Measurements from ENCODE around the gene SLC24A3.

SLC24A3 gene

GRCh38 chr20:19419396-19419795 is 207.0 kb downstream of the SLC24A3 start:
- Histone ChIP-seq H3K4me2 (ENCODE audit: low read length) (no peak overlapping the region), H3K36me3 (ENCODE audit: insufficient read depth, low read length) (no peaks in the 10 kb centered on the region), H3K4me1 (ENCODE audit: control insufficient read depth, insufficient read depth, low read length) (no peaks in the 10 kb centered on the region), H3K9me3 (replicated peaks; ENCODE audit: low read length) (no peaks in the 10 kb centered on the region), H3K9ac (ENCODE audit: low read depth, low read length) (no peak overlapping the region), H3K27me3 (ENCODE audit: control insufficient read depth, insufficient read depth, low read length) (no peaks in the 10 kb centered on the region), H3K4me3 (ENCODE audit: low read length) (no peak overlapping the region)

GRCh38 chr20:19423097-19423899 is 210.9 kb downstream of the SLC24A3 start:
- Histone ChIP-seq H3K4me1 (ENCODE audit: control insufficient read depth, insufficient read depth, low read length) (no peaks in the 10 kb centered on the region), H3K9me3 (replicated peaks; ENCODE audit: low read length) (no peaks in the 10 kb centered on the region), H3K9ac (ENCODE audit: low read depth, low read length) (no peak overlapping the region), H3K4me3 (ENCODE audit: low read length) (no peak overlapping the region), H3K27me3 (ENCODE audit: control insufficient read depth, insufficient read depth, low read length) (no peaks in the 10 kb centered on the region), H3K4me2 (ENCODE audit: low read length) (no peak overlapping the region), H3K36me3 (ENCODE audit: insufficient read depth, low read length) (no peaks in the 10 kb centered on the region)

GRCh38 chr20:19423900-19424620 is 211.6 kb downstream of the SLC24A3 start:
- H3K36me3 ChIP-seq (ENCODE audit: insufficient read depth, low read length) = no peaks in the 10 kb centered on the region
- H3K4me3 ChIP-seq (ENCODE audit: low read length) = no peak overlapping the region
- no peaks in the 10 kb centered on the region for H3K27me3 ChIP-seq (ENCODE audit: control insufficient read depth, insufficient read depth, low read length)
- H3K9me3 ChIP-seq (replicated peaks; ENCODE audit: low read length) = no peaks in the 10 kb centered on the region
- H3K4me1 ChIP-seq (ENCODE audit: control insufficient read depth, insufficient read depth, low read length) = no peaks in the 10 kb centered on the region
- no peak overlapping the region for H3K9ac ChIP-seq (ENCODE audit: low read depth, low read length)
- no peak overlapping the region for H3K4me2 ChIP-seq (ENCODE audit: low read length)

GRCh38 chr20:19426356-19426755 is 213.9 kb downstream of the SLC24A3 start:
- no peak overlapping the region for H3K4me3 ChIP-seq (ENCODE audit: low read length)
- H3K4me2 ChIP-seq (ENCODE audit: low read length) = no peak overlapping the region
- no peaks in the 10 kb centered on the region for H3K36me3 ChIP-seq (ENCODE audit: insufficient read depth, low read length)
- H3K9ac ChIP-seq (ENCODE audit: low read depth, low read length) = no peak overlapping the region
- H3K4me1 ChIP-seq (ENCODE audit: control insufficient read depth, insufficient read depth, low read length) = no peaks in the 10 kb centered on the region
- no peaks in the 10 kb centered on the region for H3K27me3 ChIP-seq (ENCODE audit: control insufficient read depth, insufficient read depth, low read length)
- H3K9me3 ChIP-seq (replicated peaks; ENCODE audit: low read length) = no peaks in the 10 kb centered on the region

GRCh38 chr20:19427480-19427879 is 215.0 kb downstream of the SLC24A3 start:
- Histone ChIP-seq H3K4me3 (ENCODE audit: low read length) (no peak overlapping the region), H3K9ac (ENCODE audit: low read depth, low read length) (no peak overlapping the region), H3K9me3 (replicated peaks; ENCODE audit: low read length) (no peaks in the 10 kb centered on the region), H3K4me1 (ENCODE audit: control insufficient read depth, insufficient read depth, low read length) (no peaks in the 10 kb centered on the region), H3K4me2 (ENCODE audit: low read length) (no peak overlapping the region), H3K36me3 (ENCODE audit: insufficient read depth, low read length) (no peaks in the 10 kb centered on the region), H3K27me3 (ENCODE audit: control insufficient read depth, insufficient read depth, low read length) (no peaks in the 10 kb centered on the region)

GRCh38 chr20:19427913-19428312 is 215.5 kb downstream of the SLC24A3 start:
- H3K27me3 ChIP-seq (ENCODE audit: control insufficient read depth, insufficient read depth, low read length) = no peaks in the 10 kb centered on the region
- no peaks in the 10 kb centered on the region for H3K4me1 ChIP-seq (ENCODE audit: control insufficient read depth, insufficient read depth, low read length)
- no peaks in the 10 kb centered on the region for H3K9me3 ChIP-seq (replicated peaks; ENCODE audit: low read length)
- H3K9ac ChIP-seq (ENCODE audit: low read depth, low read length) = no peak overlapping the region
- no peak overlapping the region for H3K4me3 ChIP-seq (ENCODE audit: low read length)
- no peak overlapping the region for H3K4me2 ChIP-seq (ENCODE audit: low read length)
- no peaks in the 10 kb centered on the region for H3K36me3 ChIP-seq (ENCODE audit: insufficient read depth, low read length)

GRCh38 chr20:19428324-19428723 is 215.9 kb downstream of the SLC24A3 start:
- H3K4me1 ChIP-seq (ENCODE audit: control insufficient read depth, insufficient read depth, low read length) = no peaks in the 10 kb centered on the region
- H3K9me3 ChIP-seq (replicated peaks; ENCODE audit: low read length) = no peaks in the 10 kb centered on the region
- no peaks in the 10 kb centered on the region for H3K36me3 ChIP-seq (ENCODE audit: insufficient read depth, low read length)
- H3K27me3 ChIP-seq (ENCODE audit: control insufficient read depth, insufficient read depth, low read length) = no peaks in the 10 kb centered on the region
- H3K4me3 ChIP-seq (ENCODE audit: low read length) = no peak overlapping the region
- H3K9ac ChIP-seq (ENCODE audit: low read depth, low read length) = no peak overlapping the region
- no peak overlapping the region for H3K4me2 ChIP-seq (ENCODE audit: low read length)

GRCh38 chr20:19429538-19429937 is 217.1 kb downstream of the SLC24A3 start:
- Histone ChIP-seq H3K36me3 (ENCODE audit: insufficient read depth, low read length) (no peaks in the 10 kb centered on the region), H3K9ac (ENCODE audit: low read depth, low read length) (no peak overlapping the region), H3K4me3 (ENCODE audit: low read length) (no peak overlapping the region), H3K4me2 (ENCODE audit: low read length) (no peak overlapping the region), H3K27me3 (ENCODE audit: control insufficient read depth, insufficient read depth, low read length) (no peaks in the 10 kb centered on the region), H3K4me1 (ENCODE audit: control insufficient read depth, insufficient read depth, low read length) (no peaks in the 10 kb centered on the region), H3K9me3 (replicated peaks; ENCODE audit: low read length) (no peaks in the 10 kb centered on the region)

GRCh38 chr20:19430641-19431315 is 218.3 kb downstream of the SLC24A3 start:
- no peaks in the 10 kb centered on the region for H3K4me1 ChIP-seq (ENCODE audit: control insufficient read depth, insufficient read depth, low read length)
- H3K4me3 ChIP-seq (ENCODE audit: low read length) = no peak overlapping the region
- H3K9ac ChIP-seq (ENCODE audit: low read depth, low read length) = no peak overlapping the region
- no peaks in the 10 kb centered on the region for H3K27me3 ChIP-seq (ENCODE audit: control insufficient read depth, insufficient read depth, low read length)
- no peak overlapping the region for H3K4me2 ChIP-seq (ENCODE audit: low read length)
- H3K9me3 ChIP-seq (replicated peaks; ENCODE audit: low read length) = no peaks in the 10 kb centered on the region
- H3K36me3 ChIP-seq (ENCODE audit: insufficient read depth, low read length) = no peaks in the 10 kb centered on the region

GRCh38 chr20:19431316-19431700 is 218.9 kb downstream of the SLC24A3 start:
- H3K4me1 ChIP-seq (ENCODE audit: control insufficient read depth, insufficient read depth, low read length) = no peaks in the 10 kb centered on the region
- H3K4me2 ChIP-seq (ENCODE audit: low read length) = no peak overlapping the region
- no peak overlapping the region for H3K4me3 ChIP-seq (ENCODE audit: low read length)
- H3K9ac ChIP-seq (ENCODE audit: low read depth, low read length) = no peak overlapping the region
- H3K27me3 ChIP-seq (ENCODE audit: control insufficient read depth, insufficient read depth, low read length) = no peaks in the 10 kb centered on the region
- H3K9me3 ChIP-seq (replicated peaks; ENCODE audit: low read length) = no peaks in the 10 kb centered on the region
- no peaks in the 10 kb centered on the region for H3K36me3 ChIP-seq (ENCODE audit: insufficient read depth, low read length)

GRCh38 chr20:19431906-19432305 is 219.5 kb downstream of the SLC24A3 start:
- H3K4me3 ChIP-seq (ENCODE audit: low read length) = no peak overlapping the region
- H3K27me3 ChIP-seq (ENCODE audit: control insufficient read depth, insufficient read depth, low read length) = no peaks in the 10 kb centered on the region
- no peaks in the 10 kb centered on the region for H3K36me3 ChIP-seq (ENCODE audit: insufficient read depth, low read length)
- no peaks in the 10 kb centered on the region for H3K9me3 ChIP-seq (replicated peaks; ENCODE audit: low read length)
- no peak overlapping the region for H3K9ac ChIP-seq (ENCODE audit: low read depth, low read length)
- no peaks in the 10 kb centered on the region for H3K4me1 ChIP-seq (ENCODE audit: control insufficient read depth, insufficient read depth, low read length)
- no peak overlapping the region for H3K4me2 ChIP-seq (ENCODE audit: low read length)
